Thymus (tissue), 11 donors: ENCODE data around the gene APOO. TPM values are rescaled to one million over a fixed set of nuclear protein-coding genes. Genes with fewer than 3 reads are reported as not detected.
"Not testable (repeated sequence)": the region's sequence is repeated elsewhere in the genome, so short reads cannot be mapped to it uniquely, and the experiment has no call there.

ENCODE experiments used
- DNase-seq, 9 donors: peaks; one replicate each; pipeline ENCODE4 v3.0.0-alpha.2; 2013; ENCODE audit warnings: low spot score in 9 of 9, low read depth in 6 of 9, missing footprints in 1 of 9
- H3K27ac ChIP-seq, 2 donors: one replicate each; pipeline ENCODE4 v1.5.1; 2013; ENCODE audit warnings: control low read depth in 1 of 2, low read depth in 1 of 2, low read length in 1 of 2, mild to moderate bottlenecking in 1 of 2, moderate library complexity in 1 of 2
- H3K27me3 ChIP-seq, 2 donors: one replicate each; pipeline ENCODE4 v1.5.1; 2013; ENCODE audit warnings: low read length in 1 of 2; ENCODE audit not compliant: control insufficient read depth in 2 of 2, insufficient read depth in 1 of 2
- H3K36me3 ChIP-seq, 2 donors: one replicate each; pipeline ENCODE4 v1.5.1; 2013; ENCODE audit warnings: low read length in 1 of 2, mild to moderate bottlenecking in 1 of 2, moderate library complexity in 1 of 2; ENCODE audit not compliant: control insufficient read depth in 2 of 2, insufficient read depth in 2 of 2
- H3K4me1 ChIP-seq, 2 donors: one replicate each; pipeline ENCODE4 v1.5.1; 2013; ENCODE audit warnings: low read length in 2 of 2; ENCODE audit not compliant: control insufficient read depth in 2 of 2, insufficient read depth in 2 of 2
- H3K4me3 ChIP-seq, 2 donors: one replicate each; pipeline ENCODE4 v1.5.1; 2013; ENCODE audit warnings: low read length in 2 of 2, control low read depth in 1 of 2, mild to moderate bottlenecking in 1 of 2
- H3K9me3 ChIP-seq, 2 donors: one replicate each; pipeline ENCODE4 v1.5.1; 2013; ENCODE audit warnings: low read length in 1 of 2, mild to moderate bottlenecking in 1 of 2; ENCODE audit not compliant: control insufficient read depth in 2 of 2, insufficient read depth in 1 of 2
- WGBS: extraction: QIAGEN DNeasy Blood & Tissue Kit; methylation state at CpG from one replicate; pipeline ENCODE4 v1.1.7; 2013; 5-methylcytosine and 5-hydroxymethylcytosine counted together
- polyA plus RNA-seq: library from polyadenylated mRNA; stranded (reverse); fragments of 200-250 nt; gene quantifications from one replicate; pipeline ENCODE4 v1.2.3, GENCODE V29; 2013
- total RNA-seq: library from RNA; stranded (reverse); fragments of 120-200 nt; gene quantifications from one replicate; pipeline ENCODE4 v1.2.4, GENCODE V29; 2013
- donor health status: healthy.

Gene APOO
- total and polyA plus RNA-seq, 2 donors: 16.6 to 24.6 TPM

- H3K27ac ChIP-seq: no peak overlapping the region
- 93% methylated on average over 3 of the region's 3 CpGs for WGBS
Observed at GRCh38 chrX:23898412-23898959, 9.3 kb downstream of the APOO start.

GRCh38 chrX:23896981-23897380 is 10.8 kb downstream of the APOO start:
- H3K27ac ChIP-seq: no peak overlapping the region

More at GRCh38 chrX:23898412-23898959, 9.3 kb downstream of the APOO start:
- Histone ChIP-seq H3K36me3 (no peaks in the 10 kb centered on the region), H3K9me3 (no peaks in the 10 kb centered on the region), H3K27me3 (no peaks in the 10 kb centered on the region), H3K4me1 (peaks cover 0 to 10% of the 10 kb centered on the region in 2 donors), H3K4me3 (no peak overlapping the region)
- DNase-seq: no peak

GRCh38 chrX:23896539-23896938 is 11.2 kb downstream of the APOO start:
- 96% methylated on average over 4 of the region's 4 CpGs for WGBS
- H3K4me3 ChIP-seq, H3K27me3 ChIP-seq, DNase-seq, H3K4me1 ChIP-seq, H3K36me3 ChIP-seq, H3K27ac ChIP-seq, H3K9me3 ChIP-seq: not testable (repeated sequence)

More at GRCh38 chrX:23896981-23897380, 10.8 kb downstream of the APOO start:
- Histone ChIP-seq H3K36me3 (no peaks in the 10 kb centered on the region), H3K9me3 (no peaks in the 10 kb centered on the region), H3K4me1 (peaks cover 0 to 7% of the 10 kb centered on the region in 2 donors), H3K27me3 (no peaks in the 10 kb centered on the region), H3K4me3 (no peak overlapping the region)
- DNase-seq: no peak
- WGBS: 96% methylated on average over 2 of the region's 2 CpGs

GRCh38 chrX:23894993-23895392 is 12.7 kb downstream of the APOO start:
- DNase-seq, H3K9me3 ChIP-seq, H3K27me3 ChIP-seq, H3K4me1 ChIP-seq, H3K27ac ChIP-seq, H3K4me3 ChIP-seq, H3K36me3 ChIP-seq: not testable (repeated sequence)
- 98% methylated on average over 6 of the region's 6 CpGs for whole genome bisulfite sequencing

GRCh38 chrX:23890933-23891332 is 16.8 kb downstream of the APOO start:
- DNase-seq: no peak
- H3K27ac ChIP-seq: no peak overlapping the region
- no peaks in the 10 kb centered on the region for H3K4me1 ChIP-seq
- no peaks in the 10 kb centered on the region for H3K9me3 ChIP-seq
- no peak overlapping the region for H3K4me3 ChIP-seq
- H3K27me3 ChIP-seq: no peaks in the 10 kb centered on the region
- WGBS: 99% methylated on average over 4 of the region's 4 CpGs
- H3K36me3 ChIP-seq: no peaks in the 10 kb centered on the region

DNA sequence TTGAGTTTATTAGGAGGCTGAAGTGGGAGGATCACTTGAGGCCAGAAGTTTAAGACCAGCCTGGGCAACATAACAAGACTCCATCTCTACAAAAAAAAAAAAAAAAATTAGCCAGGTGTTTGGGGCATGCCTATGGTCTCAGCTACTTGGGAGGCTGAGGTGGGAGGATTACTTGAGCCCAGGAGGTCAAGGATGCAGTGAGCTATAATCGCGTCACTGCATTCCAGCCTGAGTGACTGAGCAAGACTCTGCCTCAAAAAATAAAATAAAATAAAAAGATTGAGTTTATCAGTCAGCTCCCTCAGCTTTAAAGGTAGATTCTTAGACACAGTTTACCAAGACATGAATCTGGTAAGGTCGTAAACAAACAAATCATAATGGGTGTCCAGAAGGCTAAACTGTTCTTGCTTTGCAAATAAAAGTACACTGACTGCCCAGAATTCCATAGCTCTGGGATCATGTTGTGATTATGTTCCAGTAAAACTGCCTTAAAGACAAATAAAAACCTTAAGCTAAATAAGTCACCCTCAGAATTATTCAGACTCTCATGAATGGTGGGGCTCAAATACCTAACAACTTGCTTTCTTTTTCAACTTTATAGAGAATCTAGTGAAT is 18.7 kb downstream of the APOO start:
- Histone ChIP-seq H3K4me1 (no peaks in the 10 kb centered on the region), H3K36me3 (no peaks in the 10 kb centered on the region), H3K27me3 (no peaks in the 10 kb centered on the region), H3K9me3 (no peaks in the 10 kb centered on the region), H3K4me3 (no peak overlapping the region), H3K27ac (no peak overlapping the region)
- WGBS: 98% methylated on average over 3 of the region's 3 CpGs
- no peak for DNase-seq

GRCh38 chrX:23887918-23888317 is 19.8 kb downstream of the APOO start:
- Histone ChIP-seq H3K9me3 (no peaks in the 10 kb centered on the region), H3K27ac (no peak overlapping the region), H3K27me3 (no peaks in the 10 kb centered on the region), H3K36me3 (no peaks in the 10 kb centered on the region), H3K4me1 (no peaks in the 10 kb centered on the region), H3K4me3 (no peak overlapping the region)
- no peak for DNase-seq
- WGBS: 93% methylated on average over 4 of the region's 4 CpGs

DNA sequence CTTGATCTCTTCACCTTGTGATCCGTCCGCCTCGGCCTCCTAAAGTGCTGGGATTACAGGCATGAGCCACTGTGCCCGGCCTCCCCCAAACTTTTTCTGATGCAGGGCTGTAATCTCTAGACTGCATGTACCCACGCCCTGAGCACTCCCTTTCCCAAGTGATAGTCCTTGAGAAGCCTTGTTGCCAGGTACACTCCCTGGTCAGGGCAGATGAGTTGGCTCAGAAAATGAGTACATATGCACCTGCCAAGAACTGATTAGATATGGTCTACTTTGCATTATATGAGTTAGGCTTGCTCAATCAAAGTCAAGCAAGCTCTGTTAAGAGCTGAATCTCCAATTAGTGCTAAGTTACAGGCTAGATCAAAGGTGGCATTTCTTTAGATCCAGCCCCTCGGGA is 20.3 kb downstream of the APOO start:
- no peak overlapping the region for H3K4me3 ChIP-seq
- no peak overlapping the region for H3K27ac ChIP-seq
- H3K27me3 ChIP-seq: no peaks in the 10 kb centered on the region
- no peaks in the 10 kb centered on the region for H3K4me1 ChIP-seq
- no peaks in the 10 kb centered on the region for H3K36me3 ChIP-seq
- 98% methylated on average over 6 of the region's 6 CpGs for WGBS
- no peak for DNase-seq
- no peaks in the 10 kb centered on the region for H3K9me3 ChIP-seq

DNA sequence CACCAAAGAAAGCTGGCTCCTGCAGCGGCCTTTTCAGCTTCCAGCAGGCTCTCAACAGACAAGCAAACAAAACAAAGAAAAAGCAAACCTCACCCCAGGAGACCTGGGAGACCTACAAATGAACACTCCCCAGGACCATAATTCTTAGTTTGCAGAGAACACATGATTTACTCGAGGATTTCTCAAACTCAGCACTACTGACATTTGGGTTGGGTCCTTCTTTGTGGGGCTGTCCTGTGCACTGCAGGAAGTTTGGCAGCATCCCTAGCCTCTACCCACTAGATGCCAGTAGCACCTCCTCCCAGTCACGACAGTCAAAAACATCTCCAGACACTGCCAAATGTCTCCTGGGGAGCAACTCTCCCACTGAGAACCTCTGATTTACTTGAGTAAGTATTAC is 21.9 kb downstream of the APOO start:
- no peak overlapping the region for H3K27ac ChIP-seq
- H3K36me3 ChIP-seq: no peaks in the 10 kb centered on the region
- no peaks in the 10 kb centered on the region for H3K4me1 ChIP-seq
- WGBS: 97% methylated on average over 3 of the region's 3 CpGs
- H3K4me3 ChIP-seq: no peak overlapping the region
- H3K27me3 ChIP-seq: no peaks in the 10 kb centered on the region
- H3K9me3 ChIP-seq: no peaks in the 10 kb centered on the region
- no peak for DNase-seq
